ENCODE data around the gene KCNT1. TPM values are rescaled to one million over a fixed set of nuclear protein-coding genes. Genes with fewer than 3 reads are reported as not detected.

The KCNT1 gene
- total and polyA plus RNA-seq, 10 of the 15 experiments (the other 5 are each of a cell fraction or from before 2014, with no cell fraction given), result not detected

DNA sequence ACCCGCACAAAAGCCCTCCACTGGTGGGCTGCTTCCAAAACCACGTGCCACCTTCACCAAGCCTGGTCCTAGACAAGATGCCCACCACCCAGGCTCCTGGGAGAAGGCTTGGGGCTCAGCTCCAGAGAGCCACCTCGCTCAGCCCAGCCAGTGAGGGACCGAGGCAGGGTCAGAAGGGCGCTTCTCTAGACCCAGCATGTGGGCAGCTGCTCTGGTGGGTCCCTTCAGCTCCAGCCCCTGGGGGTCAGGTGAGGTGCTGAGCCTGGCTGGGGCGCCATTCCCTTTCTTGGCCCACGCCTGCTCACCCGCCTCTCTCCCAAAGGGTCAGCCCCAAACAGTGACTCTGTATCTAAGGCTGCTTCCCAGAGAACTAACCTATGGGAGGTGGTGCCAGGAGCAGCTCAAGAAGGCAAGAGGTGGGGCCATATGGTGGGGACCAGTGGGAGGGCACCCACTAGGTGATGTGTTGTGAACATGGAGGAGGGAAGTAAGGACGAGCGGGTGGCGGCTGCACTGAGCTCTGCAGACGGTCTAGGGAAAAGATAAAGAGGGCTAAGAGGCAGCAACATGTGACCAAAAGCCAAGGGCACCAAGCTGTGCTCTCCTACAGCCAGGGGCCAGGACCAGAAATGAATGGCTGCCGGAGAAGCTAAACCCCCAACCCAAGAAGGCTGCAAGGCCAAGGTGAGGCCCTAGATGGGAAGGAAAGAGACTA, 126.0 kb downstream of the KCNT1 start:
- POLR2A ChIA-PET, result no interaction called here
- no peak overlapping the region for H3K27ac ChIP-seq (ENCODE audit: control insufficient read depth, insufficient read depth)
- no peak overlapping the region for H3K4me2 ChIP-seq (ENCODE audit: control insufficient read depth, insufficient read depth)
- SMC1A ChIA-PET (ENCODE audit: uncharacterized antibody, unreplicated experiment), result no interaction called here
- H3K79me2 ChIP-seq (ENCODE audit: control insufficient read depth, insufficient read depth, low read length), result no peaks in the 10 kb centered on the region
- H2AFZ ChIP-seq (ENCODE audit: control insufficient read depth, low read depth, low read length), result no peak overlapping the region
- RAD21 ChIA-PET (ENCODE audit: unreplicated experiment), result no interaction called here
- WGBS (ENCODE audit: insufficient coverage, insufficient replicate concordance, low lambda C conversion rate, missing lambda C conversion rate), result 90% methylated on average over 13 of the region's 13 CpGs
- H3K36me3 ChIP-seq (ENCODE audit: control insufficient read depth in 2 of 2, insufficient read depth in 2 of 2, low read length in 1 of 2), result peaks cover 5 to 12% of the 10 kb centered on the region in 2 experiments; a peak in 3 of 4 replicates
- no peaks in the 10 kb centered on the region for H4K20me1 ChIP-seq (ENCODE audit: control insufficient read depth, insufficient read depth)
- CTCF ChIA-PET, result interaction anchor here (2.2 kb wide), 1 partner anchor 36 kb away, joined by 5 read pairs; no protein-coding TSS in a partner anchor
- no peaks in the 10 kb centered on the region for H3K4me1 ChIP-seq (ENCODE audit: control insufficient read depth, insufficient read depth, low read length)
- no peaks in the 10 kb centered on the region for H3K27me3 ChIP-seq (replicated peaks in 1 of 2; ENCODE audit: control insufficient read depth in 2 of 2, insufficient read depth in 2 of 2, low read length in 1 of 2)
- no peak overlapping the region for H3K4me3 ChIP-seq
- no peak for DNase-seq (ENCODE audit: low read depth, low spot score)
- no TSS peak for BruUV-seq (replicated peaks)
- TF ChIP-seq RAD51 (IDR thresholded peaks at IDR 0.05) (no peak), JUNB (IDR thresholded peaks at IDR 0.05) (no peak), GABPA (IDR thresholded peaks at IDR 0.05; ENCODE audit: low read depth) (no peak), EZH2 (IDR thresholded peaks at IDR 0.05; ENCODE audit: borderline replicate concordance, control insufficient read depth, low read depth, low read length) (no peak), TCF12 (IDR thresholded peaks at IDR 0.05; ENCODE audit: low read depth, low read length) (no peak), CBX5 (IDR thresholded peaks at IDR 0.05; ENCODE audit: low read depth) (no peak), ZNF274 (IDR thresholded peaks at IDR 0.05; ENCODE audit: insufficient read depth, insufficient read length) (no peak), SRF (IDR thresholded peaks at IDR 0.05; ENCODE audit: low read depth in 2 of 2, low read length in 2 of 2) (no peak), CBFB (IDR thresholded peaks at IDR 0.05; ENCODE audit: low read depth) (no peak), NFIC (IDR thresholded peaks at IDR 0.05; ENCODE audit: low read depth, low read length) (no peak), PAX8 (IDR thresholded peaks at IDR 0.05) (no peak), CREB1 (IDR thresholded peaks at IDR 0.05; ENCODE audit: low read depth) (no peak), FOS (IDR thresholded peaks at IDR 0.05; ENCODE audit: borderline replicate concordance, extremely low read depth, insufficient read length) (no peak), POU2F2 (IDR thresholded peaks at IDR 0.05; ENCODE audit: borderline replicate concordance, low read depth, low read length) (no peak), POLR2A (IDR thresholded peaks at IDR 0.05; ENCODE audit: low read depth, low read length) (no peak), BMI1 (IDR thresholded peaks at IDR 0.05; ENCODE audit: borderline replicate concordance) (no peak), CHD4 (IDR thresholded peaks at IDR 0.05) (no peak)
- TF ChIP-seq, protein P1, sequence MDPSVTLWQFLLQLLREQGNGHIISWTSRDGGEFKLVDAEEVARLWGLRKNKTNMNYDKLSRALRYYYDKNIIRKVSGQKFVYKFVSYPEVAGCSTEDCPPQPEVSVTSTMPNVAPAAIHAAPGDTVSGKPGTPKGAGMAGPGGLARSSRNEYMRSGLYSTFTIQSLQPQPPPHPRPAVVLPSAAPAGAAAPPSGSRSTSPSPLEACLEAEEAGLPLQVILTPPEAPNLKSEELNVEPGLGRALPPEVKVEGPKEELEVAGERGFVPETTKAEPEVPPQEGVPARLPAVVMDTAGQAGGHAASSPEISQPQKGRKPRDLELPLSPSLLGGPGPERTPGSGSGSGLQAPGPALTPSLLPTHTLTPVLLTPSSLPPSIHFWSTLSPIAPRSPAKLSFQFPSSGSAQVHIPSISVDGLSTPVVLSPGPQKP (IDR thresholded peaks at IDR 0.05; ENCODE audit: low read depth, low read length), result no peak
- TF ChIP-seq, protein P2, sequence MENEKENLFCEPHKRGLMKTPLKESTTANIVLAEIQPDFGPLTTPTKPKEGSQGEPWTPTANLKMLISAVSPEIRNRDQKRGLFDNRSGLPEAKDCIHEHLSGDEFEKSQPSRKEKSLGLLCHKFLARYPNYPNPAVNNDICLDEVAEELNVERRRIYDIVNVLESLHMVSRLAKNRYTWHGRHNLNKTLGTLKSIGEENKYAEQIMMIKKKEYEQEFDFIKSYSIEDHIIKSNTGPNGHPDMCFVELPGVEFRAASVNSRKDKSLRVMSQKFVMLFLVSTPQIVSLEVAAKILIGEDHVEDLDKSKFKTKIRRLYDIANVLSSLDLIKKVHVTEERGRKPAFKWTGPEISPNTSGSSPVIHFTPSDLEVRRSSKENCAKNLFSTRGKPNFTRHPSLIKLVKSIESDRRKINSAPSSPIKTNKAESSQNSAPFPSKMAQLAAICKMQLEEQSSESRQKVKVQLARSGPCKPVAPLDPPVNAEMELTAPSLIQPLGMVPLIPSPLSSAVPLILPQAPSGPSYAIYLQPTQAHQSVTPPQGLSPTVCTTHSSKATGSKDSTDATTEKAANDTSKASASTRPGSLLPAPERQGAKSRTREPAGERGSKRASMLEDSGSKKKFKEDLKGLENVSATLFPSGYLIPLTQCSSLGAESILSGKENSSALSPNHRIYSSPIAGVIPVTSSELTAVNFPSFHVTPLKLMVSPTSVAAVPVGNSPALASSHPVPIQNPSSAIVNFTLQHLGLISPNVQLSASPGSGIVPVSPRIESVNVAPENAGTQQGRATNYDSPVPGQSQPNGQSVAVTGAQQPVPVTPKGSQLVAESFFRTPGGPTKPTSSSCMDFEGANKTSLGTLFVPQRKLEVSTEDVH (IDR thresholded peaks at IDR 0.05; ENCODE audit: low read depth, partially characterized antibody), result no peak
- H3K9me3 ChIP-seq (replicated peaks; ENCODE audit: control insufficient read depth, insufficient read depth, low read length), result peaks cover 2% of the 10 kb centered on the region; the same call in 1 of the 3 replicates
- FAIRE-seq, result no peak
- in situ Hi-C loops (cut with MboI) (no loop called here), intact Hi-C loops (cut with micrococcal nuclease; ENCODE audit: unreplicated experiment) (no loop called here)
- no peak for ATAC-seq
- no peak overlapping the region for H3K9ac ChIP-seq (ENCODE audit: control insufficient read depth, insufficient read depth, low read length)

Data from GM12878 (cell line).